Lung (tissue), 12 donors: Measurements from ENCODE around the gene PARP9. TPM values are rescaled to one million over a fixed set of nuclear protein-coding genes. Genes with fewer than 3 reads are reported as not detected.
"Not testable (repeated sequence)": the region's sequence is repeated elsewhere in the genome, so short reads cannot be mapped to it uniquely, and the experiment has no call there.

Source experiments
- ATAC-seq: fragments of 200-7000 bp; cut with Tn5 transposase; one replicate; pipeline ENCODE4 v1.9.1; 2020; ENCODE audit warnings: moderate number of reproducible peaks; ENCODE audit not compliant: insufficient read depth, low FRiP score
- DNase-seq, 3 donors: peaks; one replicate each; pipeline ENCODE4 v3.0.0-alpha.2; 2013 to 2017
- H3K27ac ChIP-seq, 2 donors: one replicate each; pipeline ENCODE4 v1.5.1; 2013; ENCODE audit warnings: mild to moderate bottlenecking in 2 of 2, moderate library complexity in 2 of 2, control low read depth in 1 of 2, inconsistent platforms in 1 of 2, low read depth in 1 of 2, low read length in 1 of 2
- H3K27me3 ChIP-seq, 3 donors: one replicate each; pipeline ENCODE4 v1.5.1; 2013; ENCODE audit warnings: low read length in 2 of 3; ENCODE audit not compliant: control insufficient read depth in 3 of 3, insufficient read depth in 3 of 3
- H3K36me3 ChIP-seq, 4 donors: one replicate each; pipeline ENCODE4 v1.5.1; 2013; ENCODE audit warnings: low read length in 4 of 4, mild to moderate bottlenecking in 1 of 4, moderate library complexity in 1 of 4; ENCODE audit not compliant: control insufficient read depth in 4 of 4, insufficient read depth in 4 of 4
- H3K4me1 ChIP-seq, 5 donors: one replicate each; pipeline ENCODE4 v1.5.1; 2013; ENCODE audit warnings: low read length in 5 of 5, mild to moderate bottlenecking in 2 of 5, moderate library complexity in 1 of 5; ENCODE audit not compliant: control insufficient read depth in 5 of 5, insufficient read depth in 5 of 5
- H3K4me3 ChIP-seq: one replicate; pipeline ENCODE4 v1.5.1; 2013; ENCODE audit warnings: mild to moderate bottlenecking, control low read depth, moderate library complexity
- H3K9ac ChIP-seq, 2 donors: one replicate each; pipeline ENCODE4 v1.5.1; 2013; ENCODE audit warnings: low read length in 2 of 2, control low read depth in 1 of 2; ENCODE audit not compliant: insufficient read depth in 1 of 2
- H3K9me3 ChIP-seq, 4 donors: one replicate each; pipeline ENCODE4 v1.5.1; 2013; ENCODE audit warnings: low read length in 3 of 4, mild to moderate bottlenecking in 1 of 4, moderate library complexity in 1 of 4; ENCODE audit not compliant: control insufficient read depth in 4 of 4, insufficient read depth in 3 of 4
- CTCF ChIP-seq: IDR thresholded peaks from 2 replicates; pipeline ENCODE4 v1.5.1; 2012; ENCODE audit warnings: mild to moderate bottlenecking; ENCODE audit errors: control extremely low read depth, extremely low read depth
- WGBS, 2 donors: extraction: QIAGEN DNeasy Blood & Tissue Kit; methylation state at CpG; one replicate each; pipeline ENCODE4 v1.1.7; 2013; 5-methylcytosine and 5-hydroxymethylcytosine counted together
- polyA plus RNA-seq, 2 donors: library from polyadenylated mRNA; stranded (reverse); fragments of 200-250 nt; gene quantifications; one replicate each; pipeline ENCODE4 v1.2.1, GENCODE V29; 2013
- total RNA-seq, 2 donors: library from RNA; depleted of rRNA in 1 of 2; stranded (reverse); fragments of >200 nt in 1 of 2; gene quantifications; one replicate each; pipeline ENCODE4 v1.2.1, GENCODE V29; 2014 to 2021
- donor health status: control.
- donor health status: control.
- donor health status: Bipolar disorder and iron deficiency.
- donor health status: healthy.
- donor health status: DM: yes; HTN: yes; CAD: no.

Gene PARP9
- total and polyA plus RNA-seq, 4 donors, result 31.7 to 57.0 (median 41.5) TPM

- ATAC-seq, result no peak
- H3K27me3 ChIP-seq, result no peaks in the 10 kb centered on the region
- H3K4me1 ChIP-seq, result peaks cover 0 to 22% (median 2%) of the 10 kb centered on the region in 5 donors
- no peak for TF ChIP-seq CTCF
- no peaks in the 10 kb centered on the region for H3K9me3 ChIP-seq
- WGBS, 2 donors, result 98 to 100% methylated on average over 1 of the region's 1 CpG
- H3K4me3 ChIP-seq, result no peak overlapping the region
- H3K36me3 ChIP-seq, result no peaks in the 10 kb centered on the region
- no peak for DNase-seq
- no peak overlapping the region for H3K27ac ChIP-seq
- no peak overlapping the region for H3K9ac ChIP-seq
Observed at GRCh38 chr3:122506450-122506849, 57.6 kb downstream of the PARP9 start.

- Histone ChIP-seq H3K27ac (no peak overlapping the region), H3K9ac (no peak overlapping the region), H3K4me1 (peaks cover 0 to 15% (median 0%) of the 10 kb centered on the region in 5 donors), H3K36me3 (no peaks in the 10 kb centered on the region), H3K27me3 (no peaks in the 10 kb centered on the region), H3K4me3 (no peak overlapping the region), H3K9me3 (no peaks in the 10 kb centered on the region)
- 60 to 65% methylated on average over 2 of the region's 2 CpGs for WGBS, 2 donors
- DNase-seq (no peak), ATAC-seq (no peak)
- TF ChIP-seq CTCF, result no peak
Observed at GRCh38 chr3:122505676-122506075, 58.4 kb downstream of the PARP9 start.

- Histone ChIP-seq H3K4me1 (peaks cover 0 to 21% (median 0%) of the 10 kb centered on the region in 5 donors), H3K36me3 (no peaks in the 10 kb centered on the region), H3K9ac (no peak overlapping the region), H3K4me3 (no peak overlapping the region), H3K9me3 (no peaks in the 10 kb centered on the region), H3K27me3 (no peaks in the 10 kb centered on the region), H3K27ac (no peak overlapping the region)
- ATAC-seq, result no peak
- DNase-seq, result no peak
- 60 to 69% methylated on average over 2 of the region's 2 CpGs for WGBS, 2 donors
- TF ChIP-seq CTCF, result no peak
Observed at GRCh38 chr3:122502941-122503340, 61.2 kb downstream of the PARP9 start.

GRCh38 chr3:122502139-122502538 is 62.0 kb downstream of the PARP9 start:
- ATAC-seq (no peak), DNase-seq (no peak)
- Histone ChIP-seq H3K4me1 (peaks cover 0 to 21% (median 0%) of the 10 kb centered on the region in 5 donors), H3K27ac (no peak overlapping the region), H3K9ac (no peak overlapping the region), H3K9me3 (no peaks in the 10 kb centered on the region), H3K4me3 (no peak overlapping the region), H3K27me3 (no peaks in the 10 kb centered on the region), H3K36me3 (no peaks in the 10 kb centered on the region)
- 60 to 66% methylated on average over 2 of the region's 2 CpGs for WGBS, 2 donors
- TF ChIP-seq CTCF, result no peak

- not testable (repeated sequence) for H3K36me3 ChIP-seq, ATAC-seq, DNase-seq, H3K9ac ChIP-seq, H3K27ac ChIP-seq, H3K27me3 ChIP-seq, H3K4me3 ChIP-seq, H3K9me3 ChIP-seq
- 81 to 88% methylated on average over 6 of the region's 6 CpGs for WGBS, 2 donors
- peaks cover 0 to 21% (median 0%) of the 10 kb centered on the region in 5 donors for H3K4me1 ChIP-seq
Observed at GRCh38 chr3:122500964-122501363, 63.1 kb downstream of the PARP9 start.
